ENCODE data around the gene GPR62. TPM values are rescaled to one million over a fixed set of nuclear protein-coding genes. Genes with fewer than 3 reads are reported as not detected.

GPR62 gene
- total RNA-seq, 1 experiment from 2014 or later, result not detected

DNA sequence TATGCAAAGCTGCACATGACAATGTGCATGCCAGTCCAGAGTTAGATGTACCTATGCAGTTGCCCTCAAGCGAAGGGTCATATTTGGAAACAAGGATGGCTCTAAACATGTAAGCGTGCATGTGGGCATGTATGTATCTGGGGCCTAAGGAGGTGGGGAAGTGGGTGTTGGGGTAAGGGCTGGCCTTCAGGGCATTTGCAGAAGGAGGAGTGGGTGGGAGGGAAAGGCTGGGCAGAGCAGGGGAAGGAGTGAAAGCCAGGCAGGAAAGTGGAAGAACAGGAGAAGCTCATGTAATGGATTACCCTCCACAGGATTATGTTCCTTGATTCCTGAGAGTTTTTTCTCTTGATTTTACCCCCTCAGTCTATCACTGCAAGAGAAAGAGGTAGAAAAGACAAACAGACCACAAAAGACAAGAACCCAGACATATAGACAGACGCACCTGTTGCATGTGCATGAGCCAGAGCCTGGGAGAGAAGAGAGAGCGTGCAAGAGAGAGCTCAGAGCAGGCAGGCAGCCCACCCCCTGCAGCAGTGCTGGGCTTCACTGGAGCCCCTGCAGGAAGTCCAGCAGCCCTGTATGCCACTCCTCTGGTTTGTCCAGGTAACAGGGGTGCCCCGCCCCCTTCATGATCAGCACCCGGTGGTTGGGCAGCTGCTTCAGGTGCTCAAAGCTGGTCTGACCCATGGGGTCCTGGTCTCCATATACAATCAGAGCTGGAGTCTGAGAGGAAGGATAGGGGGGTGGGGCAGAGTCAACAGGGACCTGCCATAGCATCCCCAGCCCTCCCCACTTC is 13.9 kb downstream of the GPR62 start:
- Histone ChIP-seq H3K79me2 (ENCODE audit: low read length) (peaks cover 34% of the 10 kb centered on the region), H2AFZ (ENCODE audit: low read length) (no peak overlapping the region), H3K4me3 (ENCODE audit: low read length) (no peak overlapping the region), H3K9ac (ENCODE audit: low read length) (no peak overlapping the region), H3K9me3 (ENCODE audit: low read length) (no peaks in the 10 kb centered on the region), H3K27me3 (ENCODE audit: low read length) (no peaks in the 10 kb centered on the region), H3K36me3 (ENCODE audit: low read depth, low read length) (no peaks in the 10 kb centered on the region), H3K4me1 (ENCODE audit: insufficient read depth, low read length) (peaks cover 22% of the 10 kb centered on the region), H3F3A (ENCODE audit: low read length, unreplicated experiment) (no peaks in the 10 kb centered on the region), H3K9me2 (replicated peaks; ENCODE audit: low read length) (no peaks in the 10 kb centered on the region), H3K27ac (ENCODE audit: low read length) (no peak overlapping the region), H4K20me1 (ENCODE audit: low read length) (no peaks in the 10 kb centered on the region), H3K4me2 (ENCODE audit: low read length) (no peak overlapping the region)
- ChIA-PET CTCF (interaction anchor here (0.7 to 1.1 kb wide), 2 partner anchors 14 to 28 kb away, joined by 3 read pairs; partner anchors contain the start of genes ACY1 and RRP9), POLR2A (ENCODE audit: unreplicated experiment) (no interaction called here)
- TF ChIP-seq EZH2 (IDR thresholded peaks at IDR 0.05; ENCODE audit: low read length, unreplicated experiment) (no peak), EZH2phosphoT487 (IDR thresholded peaks at IDR 0.05; ENCODE audit: borderline replicate concordance, low read length) (no peak)
- TF ChIP-seq, protein P1, sequence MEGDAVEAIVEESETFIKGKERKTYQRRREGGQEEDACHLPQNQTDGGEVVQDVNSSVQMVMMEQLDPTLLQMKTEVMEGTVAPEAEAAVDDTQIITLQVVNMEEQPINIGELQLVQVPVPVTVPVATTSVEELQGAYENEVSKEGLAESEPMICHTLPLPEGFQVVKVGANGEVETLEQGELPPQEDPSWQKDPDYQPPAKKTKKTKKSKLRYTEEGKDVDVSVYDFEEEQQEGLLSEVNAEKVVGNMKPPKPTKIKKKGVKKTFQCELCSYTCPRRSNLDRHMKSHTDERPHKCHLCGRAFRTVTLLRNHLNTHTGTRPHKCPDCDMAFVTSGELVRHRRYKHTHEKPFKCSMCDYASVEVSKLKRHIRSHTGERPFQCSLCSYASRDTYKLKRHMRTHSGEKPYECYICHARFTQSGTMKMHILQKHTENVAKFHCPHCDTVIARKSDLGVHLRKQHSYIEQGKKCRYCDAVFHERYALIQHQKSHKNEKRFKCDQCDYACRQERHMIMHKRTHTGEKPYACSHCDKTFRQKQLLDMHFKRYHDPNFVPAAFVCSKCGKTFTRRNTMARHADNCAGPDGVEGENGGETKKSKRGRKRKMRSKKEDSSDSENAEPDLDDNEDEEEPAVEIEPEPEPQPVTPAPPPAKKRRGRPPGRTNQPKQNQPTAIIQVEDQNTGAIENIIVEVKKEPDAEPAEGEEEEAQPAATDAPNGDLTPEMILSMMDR (conservative IDR thresholded peaks at IDR 0.05; ENCODE audit: low read depth, low read length), result no peak
- intact Hi-C loops (cut with micrococcal nuclease), result no loop called here
- no TSS peak for BruUV-seq (replicated peaks)
- ATAC-seq (no peak), DNase-seq (no peak)

GRCh38 chr3:51969841-51970240 is 14.7 kb downstream of the GPR62 start:
- Histone ChIP-seq H3K4me2 (ENCODE audit: low read length) (no peak overlapping the region), H3K27ac (ENCODE audit: low read length) (no peak overlapping the region), H3K27me3 (ENCODE audit: low read length) (no peaks in the 10 kb centered on the region), H3F3A (ENCODE audit: low read length, unreplicated experiment) (no peaks in the 10 kb centered on the region), H3K79me2 (ENCODE audit: low read length) (peaks cover 36% of the 10 kb centered on the region), H3K9me2 (replicated peaks; ENCODE audit: low read length) (no peaks in the 10 kb centered on the region), H3K4me3 (ENCODE audit: low read length) (no peak overlapping the region), H2AFZ (ENCODE audit: low read length) (no peak overlapping the region), H3K36me3 (ENCODE audit: low read depth, low read length) (no peaks in the 10 kb centered on the region), H3K9ac (ENCODE audit: low read length) (no peak overlapping the region), H3K9me3 (ENCODE audit: low read length) (no peaks in the 10 kb centered on the region), H4K20me1 (ENCODE audit: low read length) (no peaks in the 10 kb centered on the region), H3K4me1 (ENCODE audit: insufficient read depth, low read length) (peaks cover 30% of the 10 kb centered on the region)
- intact Hi-C loops (cut with micrococcal nuclease), result no loop called here
- DNase-seq (no peak), ATAC-seq (no peak)
- CTCF ChIA-PET, result interaction anchor here (0.7 to 1.1 kb wide), 2 partner anchors 13 to 28 kb away, joined by 3 read pairs; partner anchors contain the start of genes ACY1 and RRP9
- no TSS peak for BruUV-seq (replicated peaks)
- POLR2A ChIA-PET (ENCODE audit: unreplicated experiment), result no interaction called here
- TF ChIP-seq, protein P1 (conservative IDR thresholded peaks at IDR 0.05; ENCODE audit: low read depth, low read length), result no peak
- no peak for TF ChIP-seq EZH2phosphoT487 (IDR thresholded peaks at IDR 0.05; ENCODE audit: borderline replicate concordance, low read length)
- TF ChIP-seq EZH2 (IDR thresholded peaks at IDR 0.05; ENCODE audit: low read length, unreplicated experiment), result no peak
